CD8-positive, alpha-beta memory T cell (primary cell): ENCODE results near the gene DDC. TPM values are rescaled to one million over a fixed set of nuclear protein-coding genes. Genes with fewer than 3 reads are reported as not detected.
A peak's percentile ranks its signal among the peaks of the same experiment; 100 is the strongest.
"Not testable (repeated sequence)": the region's sequence is repeated elsewhere in the genome, so short reads cannot be mapped to it uniquely, and the experiment has no call there.

ENCODE experiments used
- CTCF ChIA-PET: fragments of 350-600 bp; sonication (Branson Sonifier 250); formaldehyde crosslinking; loops from one replicate; lab custom pipeline; 2021; ENCODE audit warnings: antibody characterized with exemption; lab: Charles Lee
- POLR2A ChIA-PET: fragments of 350-600 bp; sonication (Branson Sonifier 250); formaldehyde crosslinking; loops from one replicate; lab custom pipeline; 2021; ENCODE audit warnings: antibody characterized with exemption; lab: Charles Lee
- DNase-seq, 5 donors: peaks; one replicate each; pipeline versions ENCODE4 v3.0.0 to v3.0.0-alpha.2; 2020 to 2022; ENCODE audit warnings: mixed read lengths in 1 of 5
- H3K27ac ChIP-seq: one replicate; pipeline ENCODE4 v1.7.0; 2013; ENCODE audit warnings: low read depth, mild to moderate bottlenecking, low read length, moderate library complexity
- H3K27me3 ChIP-seq: 2 replicates; pipeline ENCODE4 v1.7.0; 2013; ENCODE audit warnings: low read length, mild to moderate bottlenecking; ENCODE audit not compliant: insufficient read depth, poor library complexity, severe bottlenecking
- H3K36me3 ChIP-seq: 2 replicates; pipeline ENCODE4 v1.7.0; 2013; ENCODE audit warnings: mild to moderate bottlenecking, low read length, moderate library complexity; ENCODE audit not compliant: insufficient read depth
- H3K4me1 ChIP-seq: 2 replicates; pipeline ENCODE4 v1.7.0; 2013; ENCODE audit warnings: mild to moderate bottlenecking, low read length, moderate library complexity; ENCODE audit not compliant: insufficient read depth
- H3K4me3 ChIP-seq: 2 replicates; pipeline ENCODE4 v1.7.0; 2013; ENCODE audit warnings: mild to moderate bottlenecking, low read length
- H3K9me3 ChIP-seq: 2 replicates; pipeline ENCODE4 v1.7.0; 2013; ENCODE audit warnings: mild to moderate bottlenecking, low read length
- H3K27ac Mint-ChIP-seq, 8 donors: one replicate each; pipeline ENCODE4 v1.8.0; 2020 to 2021; ENCODE audit warnings: mixed read lengths in 8 of 8, mild to moderate bottlenecking in 6 of 8, inconsistent platforms in 3 of 8, moderate library complexity in 3 of 8
- H3K27me3 Mint-ChIP-seq, 2 donors: one replicate each; pipeline ENCODE4 v1.8.0; 2020 to 2021; ENCODE audit warnings: mixed read lengths in 2 of 2, mild to moderate bottlenecking in 1 of 2, moderate library complexity in 1 of 2
- H3K36me3 Mint-ChIP-seq, 3 donors: one replicate each; pipeline ENCODE4 v1.8.0; 2020 to 2021; ENCODE audit warnings: mixed read lengths in 3 of 3, inconsistent platforms in 1 of 3, mild to moderate bottlenecking in 1 of 3
- H3K4me1 Mint-ChIP-seq, 3 donors: one replicate each; pipeline ENCODE4 v1.8.0; 2020 to 2021; ENCODE audit warnings: mixed read lengths in 3 of 3, inconsistent platforms in 1 of 3, mild to moderate bottlenecking in 1 of 3
- H3K4me3 Mint-ChIP-seq, 7 donors: one replicate each; pipeline ENCODE4 v1.8.0; 2020 to 2021; ENCODE audit warnings: mixed read lengths in 7 of 7, mild to moderate bottlenecking in 6 of 7, moderate library complexity in 4 of 7, inconsistent platforms in 2 of 7
- H3K9me3 Mint-ChIP-seq, 5 donors: one replicate each; pipeline ENCODE4 v1.8.0; 2020 to 2022; ENCODE audit warnings: mixed read lengths in 5 of 5, mild to moderate bottlenecking in 3 of 5, moderate library complexity in 2 of 5, inconsistent platforms in 1 of 5
- polyA plus RNA-seq: library from polyadenylated mRNA; unstranded; fragments of 300-500 nt; fragmentation: Illumina TruSeq; gene quantifications from one replicate; pipeline ENCODE4 v1.2.3, GENCODE V29; 2021
- total RNA-seq, 2 experiments: library from RNA; stranded (reverse); gene quantifications; one replicate each; pipeline ENCODE4 v1.2.3, GENCODE V29; 2021

Gene DDC
- total and polyA plus RNA-seq, 3 experiments from 2014 or later: not detected

DNA sequence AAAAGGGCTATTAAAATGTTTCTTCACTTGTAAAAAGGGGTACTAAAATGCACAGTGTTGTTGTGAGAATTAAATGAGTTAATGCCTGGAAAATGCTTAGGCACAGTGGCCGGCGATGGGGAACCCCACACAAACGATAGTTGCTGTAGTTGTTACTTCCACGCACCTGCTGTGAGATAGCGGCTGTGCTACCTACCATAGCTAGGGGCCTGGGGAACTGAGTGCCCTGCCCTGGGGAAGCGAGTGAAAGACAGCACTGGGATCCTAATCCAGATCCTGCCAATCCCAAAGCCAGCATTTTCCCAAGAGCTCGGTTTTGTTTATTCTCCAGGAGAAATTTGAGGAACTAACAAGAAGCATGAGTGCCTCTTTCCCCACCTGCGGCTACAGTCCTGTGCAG is 27.8 kb downstream of the DDC start:
- CTCF ChIA-PET: no interaction called here
- H3K27me3 Mint-ChIP-seq: peaks cover 0 to 3% of the 10 kb centered on the region in 2 donors
- H3K27ac Mint-ChIP-seq: no peak overlapping the region
- Histone ChIP-seq H3K9me3 (no peaks in the 10 kb centered on the region), H3K36me3 (no peaks in the 10 kb centered on the region), H3K4me3 (no peak overlapping the region), H3K27ac (no peak overlapping the region), H3K4me1 (no peaks in the 10 kb centered on the region), H3K27me3 (no peaks in the 10 kb centered on the region)
- no peak for DNase-seq
- H3K4me1 Mint-ChIP-seq: no peaks in the 10 kb centered on the region
- H3K4me3 Mint-ChIP-seq: no peak overlapping the region
- POLR2A ChIA-PET: no interaction called here
- no peaks in the 10 kb centered on the region for H3K36me3 Mint-ChIP-seq
- H3K9me3 Mint-ChIP-seq: no peaks in the 10 kb centered on the region

GRCh38 chr7:50535291-50535711 is 29.9 kb downstream of the DDC start:
- H3K4me3 Mint-ChIP-seq, CTCF ChIA-PET, POLR2A ChIA-PET, H3K36me3 Mint-ChIP-seq, DNase-seq, H3K9me3 Mint-ChIP-seq, H3K4me1 Mint-ChIP-seq, H3K36me3 ChIP-seq, H3K4me3 ChIP-seq, H3K4me1 ChIP-seq, H3K9me3 ChIP-seq, H3K27me3 ChIP-seq, H3K27ac Mint-ChIP-seq: not testable (repeated sequence)
- H3K27ac ChIP-seq: peak overlapping the region; percentile 54
- peaks cover 0 to 15% of the 10 kb centered on the region in 2 donors for H3K27me3 Mint-ChIP-seq

DNA sequence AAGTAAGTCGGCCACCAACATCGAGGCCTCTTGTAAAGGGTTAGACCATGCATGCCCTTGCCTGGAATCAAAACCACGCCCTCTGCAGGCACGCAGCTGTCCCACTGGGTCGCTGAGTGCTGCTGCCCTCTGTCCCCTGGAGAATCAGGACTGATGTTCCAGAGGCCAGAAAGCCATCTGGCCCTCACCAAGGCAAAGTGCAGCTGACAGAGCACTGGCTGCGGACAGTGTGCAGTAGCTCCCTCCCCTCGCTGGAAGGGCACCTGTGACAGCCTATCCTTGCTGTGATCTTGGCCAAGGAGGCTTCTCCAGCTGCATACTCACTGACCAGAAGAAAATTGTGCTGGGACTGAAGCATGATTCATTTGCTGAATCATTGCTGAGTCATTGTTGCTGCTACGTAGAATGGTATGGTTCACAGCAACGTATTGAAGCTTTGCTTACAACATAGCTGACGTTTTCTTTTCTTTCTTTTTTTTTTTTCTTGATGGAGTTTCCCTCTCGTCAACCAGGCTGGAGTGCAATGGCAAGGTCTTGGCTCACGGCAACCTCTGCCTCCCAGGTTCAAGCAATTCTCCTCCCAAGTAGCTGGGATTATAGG is 30.4 kb downstream of the DDC start:
- no peak overlapping the region for H3K27ac Mint-ChIP-seq
- no peak for DNase-seq
- CTCF ChIA-PET: no interaction called here

DNA sequence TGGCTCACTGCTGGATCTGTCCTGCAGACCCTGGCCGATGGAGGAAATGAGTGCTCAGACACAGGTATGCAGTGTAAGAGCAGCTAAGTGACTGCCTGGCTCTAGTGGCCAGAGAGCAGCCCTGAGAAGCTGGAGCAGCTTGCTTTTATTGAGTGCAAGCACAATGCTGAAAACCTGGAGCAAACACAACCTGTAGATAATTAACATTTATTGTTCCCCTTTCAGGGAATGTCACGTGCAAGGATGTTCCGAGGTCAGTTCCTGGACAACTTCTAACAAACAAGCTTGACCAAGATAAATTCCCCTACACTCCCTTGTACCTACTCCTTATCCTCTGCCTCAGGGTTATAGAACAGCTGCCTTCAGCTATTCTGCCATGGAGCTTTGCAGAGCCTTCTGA is 31.3 kb downstream of the DDC start:
- H3K36me3 ChIP-seq: no peaks in the 10 kb centered on the region
- no peaks in the 10 kb centered on the region for H3K27me3 ChIP-seq
- H3K9me3 ChIP-seq: no peaks in the 10 kb centered on the region
- Mint-ChIP-seq H3K4me1 (no peaks in the 10 kb centered on the region), H3K27me3 (peaks cover 3 to 22% of the 10 kb centered on the region in 2 donors), H3K27ac (no peak overlapping the region), H3K9me3 (no peaks in the 10 kb centered on the region), H3K36me3 (no peaks in the 10 kb centered on the region), H3K4me3 (no peak overlapping the region)
- H3K4me3 ChIP-seq: no peak overlapping the region
- DNase-seq: no peak
- no peaks in the 10 kb centered on the region for H3K4me1 ChIP-seq
- ChIA-PET CTCF (no interaction called here), POLR2A (no interaction called here)
- peak overlapping the region; percentile 4 for H3K27ac ChIP-seq

More for the DNA sequence above, 30.4 kb downstream of the DDC start:
- H3K9me3 ChIP-seq: no peaks in the 10 kb centered on the region
- Mint-ChIP-seq H3K4me3 (no peak overlapping the region), H3K4me1 (no peaks in the 10 kb centered on the region), H3K27me3 (peaks cover 0 to 15% of the 10 kb centered on the region in 2 donors), H3K36me3 (no peaks in the 10 kb centered on the region), H3K9me3 (no peaks in the 10 kb centered on the region)
- no peak overlapping the region for H3K4me3 ChIP-seq
- POLR2A ChIA-PET: no interaction called here
- H3K36me3 ChIP-seq: no peaks in the 10 kb centered on the region
- H3K4me1 ChIP-seq: no peaks in the 10 kb centered on the region
- peak overlapping the region; percentile 54 for H3K27ac ChIP-seq
- H3K27me3 ChIP-seq: no peaks in the 10 kb centered on the region

- no peaks in the 10 kb centered on the region for H3K9me3 ChIP-seq
- Mint-ChIP-seq H3K4me3 (no peak overlapping the region), H3K9me3 (no peaks in the 10 kb centered on the region), H3K27ac (no peak overlapping the region), H3K36me3 (no peaks in the 10 kb centered on the region), H3K27me3 (peaks cover 3 to 23% of the 10 kb centered on the region in 2 donors), H3K4me1 (no peaks in the 10 kb centered on the region)
- CTCF ChIA-PET: no interaction called here
- H3K4me3 ChIP-seq: no peak overlapping the region
- H3K27ac ChIP-seq: no peak overlapping the region
- H3K4me1 ChIP-seq: no peaks in the 10 kb centered on the region
- H3K27me3 ChIP-seq: no peaks in the 10 kb centered on the region
- DNase-seq: no peak
- H3K36me3 ChIP-seq: no peaks in the 10 kb centered on the region
- POLR2A ChIA-PET: no interaction called here
These were observed 33.3 kb downstream of the DDC start for GRCh38 chr7:50531928-50532327.

GRCh38 chr7:50531401-50531911 is 33.7 kb downstream of the DDC start:
- H3K27me3 ChIP-seq: no peaks in the 10 kb centered on the region
- POLR2A ChIA-PET: no interaction called here
- peak overlapping the region in 1 of 8 donors; percentile 42 for H3K27ac Mint-ChIP-seq
- H3K4me3 Mint-ChIP-seq: no peak overlapping the region
- H3K4me1 Mint-ChIP-seq: no peaks in the 10 kb centered on the region
- no peaks in the 10 kb centered on the region for H3K36me3 ChIP-seq
- no peak overlapping the region for H3K4me3 ChIP-seq
- no peaks in the 10 kb centered on the region for H3K9me3 ChIP-seq
- no peaks in the 10 kb centered on the region for H3K9me3 Mint-ChIP-seq
- DNase-seq: no peak
- CTCF ChIA-PET: no interaction called here
- peaks cover 3 to 23% of the 10 kb centered on the region in 2 donors for H3K27me3 Mint-ChIP-seq
- no peaks in the 10 kb centered on the region for H3K36me3 Mint-ChIP-seq
- H3K27ac ChIP-seq: no peak overlapping the region
- H3K4me1 ChIP-seq: no peaks in the 10 kb centered on the region

- no peak for DNase-seq
- no peaks in the 10 kb centered on the region for H3K4me1 Mint-ChIP-seq
- no peaks in the 10 kb centered on the region for H3K36me3 Mint-ChIP-seq
- ChIA-PET POLR2A (no interaction called here), CTCF (no interaction called here)
- H3K4me3 Mint-ChIP-seq: no peak overlapping the region
- no peak overlapping the region for H3K27ac Mint-ChIP-seq
- peaks cover 3 to 23% of the 10 kb centered on the region in 2 donors for H3K27me3 Mint-ChIP-seq
- Histone ChIP-seq H3K36me3 (no peaks in the 10 kb centered on the region), H3K9me3 (no peaks in the 10 kb centered on the region), H3K4me1 (no peaks in the 10 kb centered on the region), H3K27ac (no peak overlapping the region), H3K4me3 (no peak overlapping the region), H3K27me3 (no peaks in the 10 kb centered on the region)
- H3K9me3 Mint-ChIP-seq: no peaks in the 10 kb centered on the region
These were observed 34.4 kb downstream of the DDC start for GRCh38 chr7:50530766-50531165.

DNA sequence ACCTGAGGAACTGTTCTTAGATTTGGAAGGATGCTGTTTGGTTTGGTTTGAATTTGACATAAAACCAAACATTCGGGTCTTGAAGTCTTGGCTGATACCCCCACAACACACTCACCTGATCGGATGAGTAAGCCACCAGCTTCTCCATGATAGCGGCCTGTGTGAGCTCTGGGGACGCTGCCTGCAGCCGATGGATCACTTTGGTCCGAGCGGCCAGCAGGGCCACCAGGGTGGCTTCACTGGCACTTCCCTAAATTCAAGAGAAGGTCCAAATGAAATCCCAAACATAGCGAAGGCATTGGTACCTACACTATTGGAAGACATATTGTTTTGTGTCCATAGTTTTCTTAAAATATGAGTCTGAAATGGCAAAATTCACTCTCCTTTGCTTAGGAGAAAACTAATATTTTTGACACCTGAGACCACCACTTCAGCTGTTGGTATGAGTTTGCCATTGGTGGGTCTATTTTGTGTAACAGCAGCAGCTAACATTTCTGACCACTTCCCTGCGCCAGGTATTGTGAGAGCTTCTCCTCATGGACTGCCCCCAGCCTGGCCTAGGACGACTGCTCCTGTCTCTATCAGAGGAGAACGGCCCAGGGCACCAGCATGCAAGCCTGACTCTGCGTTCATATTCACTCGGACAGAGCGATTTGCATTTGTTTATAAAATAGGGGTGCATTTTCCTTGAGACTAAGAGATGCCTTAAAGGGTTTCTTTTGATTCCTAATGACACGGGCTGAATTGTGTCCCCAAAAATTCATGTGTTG is 35.9 kb downstream of the DDC start:
- no peaks in the 10 kb centered on the region for H3K9me3 ChIP-seq
- H3K27me3 ChIP-seq: no peaks in the 10 kb centered on the region
- Mint-ChIP-seq H3K4me3 (no peak overlapping the region), H3K36me3 (no peaks in the 10 kb centered on the region), H3K4me1 (no peaks in the 10 kb centered on the region), H3K27me3 (peaks cover 3 to 23% of the 10 kb centered on the region in 2 donors), H3K9me3 (no peaks in the 10 kb centered on the region), H3K27ac (no peak overlapping the region)
- H3K4me3 ChIP-seq: no peak overlapping the region
- POLR2A ChIA-PET: no interaction called here
- DNase-seq: no peak
- H3K36me3 ChIP-seq: no peaks in the 10 kb centered on the region
- H3K27ac ChIP-seq: no peak overlapping the region
- CTCF ChIA-PET: no interaction called here
- no peaks in the 10 kb centered on the region for H3K4me1 ChIP-seq
